ENCODE results near the gene GDI2.

DNA sequence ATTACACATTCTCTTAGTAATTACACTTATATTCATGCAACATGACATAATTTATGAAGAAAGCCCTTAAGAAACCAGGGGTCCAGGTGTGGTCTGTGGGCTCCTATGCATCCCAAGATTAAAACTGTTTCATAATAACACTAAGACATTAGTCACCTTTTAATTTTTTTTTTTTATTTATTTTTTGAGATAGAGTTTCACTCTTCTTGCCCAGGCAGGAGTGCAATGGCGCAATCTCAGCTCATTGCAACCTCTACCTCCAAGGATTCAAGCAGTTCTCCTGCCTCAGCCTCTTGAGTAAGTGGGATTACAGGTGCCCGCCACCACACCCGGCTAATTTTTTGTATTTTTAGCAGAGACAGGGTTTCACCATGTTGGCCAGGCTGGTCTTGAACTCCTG, 12.5 kb downstream of the GDI2 start:
- TF ChIP-seq, protein P1, sequence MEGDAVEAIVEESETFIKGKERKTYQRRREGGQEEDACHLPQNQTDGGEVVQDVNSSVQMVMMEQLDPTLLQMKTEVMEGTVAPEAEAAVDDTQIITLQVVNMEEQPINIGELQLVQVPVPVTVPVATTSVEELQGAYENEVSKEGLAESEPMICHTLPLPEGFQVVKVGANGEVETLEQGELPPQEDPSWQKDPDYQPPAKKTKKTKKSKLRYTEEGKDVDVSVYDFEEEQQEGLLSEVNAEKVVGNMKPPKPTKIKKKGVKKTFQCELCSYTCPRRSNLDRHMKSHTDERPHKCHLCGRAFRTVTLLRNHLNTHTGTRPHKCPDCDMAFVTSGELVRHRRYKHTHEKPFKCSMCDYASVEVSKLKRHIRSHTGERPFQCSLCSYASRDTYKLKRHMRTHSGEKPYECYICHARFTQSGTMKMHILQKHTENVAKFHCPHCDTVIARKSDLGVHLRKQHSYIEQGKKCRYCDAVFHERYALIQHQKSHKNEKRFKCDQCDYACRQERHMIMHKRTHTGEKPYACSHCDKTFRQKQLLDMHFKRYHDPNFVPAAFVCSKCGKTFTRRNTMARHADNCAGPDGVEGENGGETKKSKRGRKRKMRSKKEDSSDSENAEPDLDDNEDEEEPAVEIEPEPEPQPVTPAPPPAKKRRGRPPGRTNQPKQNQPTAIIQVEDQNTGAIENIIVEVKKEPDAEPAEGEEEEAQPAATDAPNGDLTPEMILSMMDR (IDR thresholded peaks at IDR 0.05; ENCODE audit: low read length): no peak
- no peak for TF ChIP-seq EZH2 (IDR thresholded peaks at IDR 0.05; ENCODE audit: borderline replicate concordance, low read length)
